K562 (cell line): ENCODE measurements around the gene RCN2. TPM values are rescaled to one million over a fixed set of nuclear protein-coding genes. Genes with fewer than 3 reads are reported as not detected.

Experiments
- ATAC-seq: fragments of 200-7000 bp; cut with Tn5 transposase; 3 replicates; pipeline ENCODE4 v1.9.1; 2020; ENCODE audit warnings: moderate library complexity
- BruUV-seq: library from RNA; stranded (reverse); fragments of 400-500 nt; replicated peaks from 2 replicates; lab custom pipeline; 2021; lab: Mats Ljungman, UMichigan
- CTCF ChIA-PET: fragments of 300-600 bp; formaldehyde crosslinking; extraction: SDS; loops from one replicate; lab custom pipeline; 2021; ENCODE audit warnings: low intra/inter-chr PET ratio; lab: Yijun Ruan, JAX
- POLR2A ChIA-PET: fragments of 300-600, 350-650 bp; sonication (Branson Sonifier 250); formaldehyde crosslinking; extraction: SDS; loops from one replicate; lab custom pipeline; 2021; ENCODE audit warnings: antibody characterized with exemption, inconsistent platforms; lab: Yijun Ruan, JAX
- DNase-seq, 4 experiments: peaks; one replicate each; pipeline versions ENCODE4 v3.0.0 to v3.0.0-alpha.2; 2011 to 2018; ENCODE audit warnings: low spot score in 3 of 4, mixed read lengths in 3 of 4; ENCODE audit errors: extremely low read depth in 1 of 4
- FAIRE-seq: peaks from 2 replicates; lab custom pipeline; 2011; peaks lifted over from hg19 to GRCh38; lab: Jason Lieb, UNC
- H2AFZ ChIP-seq: 2 replicates; pipeline ENCODE4 v1.6.0; 2011; ENCODE audit warnings: low read depth, low read length, control low read depth, inconsistent platforms
- H3K27ac ChIP-seq: fragments of 200-600 bp; 3 replicates; pipeline ENCODE4 v1.8.0; 2011; ENCODE audit warnings: low read depth, mild to moderate bottlenecking, control low read depth, inconsistent platforms, low read length, moderate library complexity, mixed read lengths; ENCODE audit errors: extremely low read depth
- H3K27me3 ChIP-seq, 2 experiments: fragments of 300-600 bp in 1 of 2; 2 replicates in 1 of 2; 3 replicates in 1 of 2; pipeline versions ENCODE4 v1.6.0 to v1.8.0; 2011; ENCODE audit warnings: inconsistent platforms in 2 of 2, low read length in 2 of 2, mild to moderate bottlenecking in 1 of 2, mixed read lengths in 1 of 2, moderate library complexity in 1 of 2; ENCODE audit not compliant: control insufficient read depth in 2 of 2, insufficient read depth in 2 of 2
- H3K36me3 ChIP-seq: fragments of 300-600 bp; 3 replicates; pipeline ENCODE4 v1.8.0; 2011; ENCODE audit warnings: mild to moderate bottlenecking, low read length, inconsistent platforms; ENCODE audit not compliant: control insufficient read depth, insufficient read depth
- H3K4me1 ChIP-seq, 2 experiments: fragments of 200-600 bp in 1 of 2; replicated peaks in 1 of 2; 2 replicates in 1 of 2; 3 replicates in 1 of 2; pipeline versions ENCODE4 v1.5.1 to v1.8.0; 2011; ENCODE audit warnings: inconsistent platforms in 2 of 2, low read length in 2 of 2, mild to moderate bottlenecking in 1 of 2, mixed read lengths in 1 of 2, moderate library complexity in 1 of 2; ENCODE audit not compliant: control insufficient read depth in 2 of 2, insufficient read depth in 2 of 2
- H3K4me2 ChIP-seq: 2 replicates; pipeline ENCODE4 v1.6.1; 2011; ENCODE audit warnings: low read length, control low read depth, inconsistent platforms, mixed read lengths; ENCODE audit not compliant: insufficient read depth
- H3K4me3 ChIP-seq: fragments of 200-600 bp; sonication (generic), shearing (Covaris generic); 2 replicates; pipeline ENCODE4 v1.5.1; 2016; ENCODE audit warnings: control low read depth, inconsistent platforms
- H3K79me2 ChIP-seq: fragments of 200-600 bp; 3 replicates; pipeline ENCODE4 v1.8.0; 2011; ENCODE audit warnings: low read length, inconsistent platforms; ENCODE audit not compliant: control insufficient read depth, insufficient read depth
- H3K9ac ChIP-seq, 2 experiments: 2 replicates each; pipeline versions ENCODE4 v1.6.0 to v1.6.1; 2011; ENCODE audit warnings: low read depth in 2 of 2, low read length in 2 of 2, control low read depth in 1 of 2, inconsistent platforms in 1 of 2, mild to moderate bottlenecking in 1 of 2, mixed read lengths in 1 of 2; ENCODE audit not compliant: insufficient read depth in 1 of 2
- H3K9me1 ChIP-seq: one replicate; pipeline ENCODE4 v1.6.0; 2011; ENCODE audit warnings: inconsistent platforms, mild to moderate bottlenecking, low read length, moderate library complexity; ENCODE audit not compliant: control insufficient read depth, insufficient read depth
- H3K9me3 ChIP-seq: replicated peaks from 2 replicates; pipeline ENCODE4 v1.5.1; 2011; ENCODE audit warnings: low read depth, low read length, inconsistent platforms; ENCODE audit not compliant: control insufficient read depth, insufficient read depth
- H4K20me1 ChIP-seq: replicated peaks from 2 replicates; pipeline ENCODE4 v1.6.1; 2011; ENCODE audit warnings: low read length, inconsistent platforms, mixed read lengths; ENCODE audit not compliant: control insufficient read depth, insufficient read depth
- ESRRA ChIP-seq: fragments of 450-650 bp; IDR thresholded peaks from 2 replicates; pipeline ENCODE4 v1.6.1; 2014; ENCODE audit warnings: low read depth, mild to moderate bottlenecking, moderate library complexity, borderline replicate concordance
- FOXM1 ChIP-seq, 2 experiments: fragments of 450-650 bp in 1 of 2; sonication (generic) in 1 of 2; formaldehyde crosslinking in 1 of 2; IDR thresholded peaks; 2 replicates each; pipeline versions ENCODE4 v1.6.1 to v1.9.0; 2017 to 2022; ENCODE audit warnings: low read depth in 2 of 2, mild to moderate bottlenecking in 2 of 2, missing genetic modification reagents in 1 of 2, moderate library complexity in 1 of 2
- GTF2B ChIP-seq: IDR thresholded peaks from 2 replicates; pipeline ENCODE4 v1.6.1; 2011; ENCODE audit not compliant: insufficient read length; ENCODE audit errors: extremely low read depth
- OTX1 ChIP-seq: fragments of 450-650 bp; formaldehyde crosslinking; IDR thresholded peaks from 2 replicates; pipeline ENCODE4 v1.4.0; 2022; ENCODE audit warnings: mild to moderate bottlenecking
- POLR2A ChIP-seq: fragments of 450-650 bp; conservative IDR thresholded peaks from 2 replicates; pipeline ENCODE4 v1.6.1; 2016
- RAD51 ChIP-seq: fragments of 450-650 bp; IDR thresholded peaks from 2 replicates; pipeline ENCODE4 v1.7.1; 2016; ENCODE audit warnings: low read depth, mild to moderate bottlenecking, borderline replicate concordance
- SAFB ChIP-seq: fragments of 200-400 bp; formaldehyde crosslinking; IDR thresholded peaks from 2 replicates; pipeline ENCODE4 v1.6.1; 2017; ENCODE audit warnings: low read depth, low read length, borderline replicate concordance
- SUPT5H ChIP-seq: fragments of 450-650 bp; IDR thresholded peaks from 2 replicates; pipeline ENCODE4 v1.6.1; 2016
- TGIF2 ChIP-seq: sonication (generic); formaldehyde crosslinking; IDR thresholded peaks from 2 replicates; pipeline ENCODE4 v1.8.1; 2022; ENCODE audit warnings: mild to moderate bottlenecking, missing genetic modification reagents, moderate library complexity
- TRIM28 ChIP-seq: fragments of 450-650 bp; IDR thresholded peaks from 2 replicates; pipeline ENCODE4 v1.6.1; 2017
- XRCC4 ChIP-seq: IDR thresholded peaks from one replicate; pipeline ENCODE4 v1.6.1; 2011; ENCODE audit not compliant: insufficient read depth, insufficient read length; ENCODE audit errors: extremely low read depth
- ZBTB2 ChIP-seq: fragments of 450-650 bp; IDR thresholded peaks from 2 replicates; pipeline ENCODE4 v1.6.1; 2016; ENCODE audit warnings: antibody characterized with exemption
- ZNF143 ChIP-seq: sonication (generic); formaldehyde crosslinking; IDR thresholded peaks from 2 replicates; pipeline ENCODE4 v1.9.0; 2022; ENCODE audit warnings: mild to moderate bottlenecking, missing genetic modification reagents
- ZNF507 ChIP-seq: conservative IDR thresholded peaks from 2 replicates; pipeline ENCODE4 v1.6.1; 2017; ENCODE audit warnings: missing genetic modification characterization, missing compliant biosample characterization
- ZNF57 ChIP-seq: fragments of 450-650 bp; formaldehyde crosslinking; IDR thresholded peaks from 2 replicates; pipeline ENCODE4 v1.4.0; 2020; ENCODE audit warnings: mild to moderate bottlenecking, moderate library complexity
- ZNF766 ChIP-seq: fragments of 200-800 bp; sonication (Bioruptor generic); conservative IDR thresholded peaks from 2 replicates; pipeline ENCODE4 v1.6.1; 2016; ENCODE audit warnings: missing genetic modification characterization, missing compliant biosample characterization
- WGBS: fragments of 100-300 bp; shearing (Covaris generic); methylation state at CpG from one replicate; pipeline ENCODE4 v1.1.6; 2016; ENCODE audit warnings: low coverage, mixed read lengths; ENCODE audit not compliant: insufficient coverage; ENCODE audit errors: missing lambda C conversion rate; 5-methylcytosine and 5-hydroxymethylcytosine counted together
- in situ Hi-C: fragments of 300-500 bp; cut with MboI; formaldehyde crosslinking; loops from 4 replicates; pipeline ENCODE4 v1.15.0; 2018; ENCODE audit warnings: inconsistent platforms, mixed read lengths
- intact Hi-C: fragments of 100-400 bp; cut with micrococcal nuclease; formaldehyde crosslinking; loops from 2 replicates; pipeline ENCODE4 v1.14.2; 2022
- polyA plus RNA-seq, 8 experiments: library from polyadenylated mRNA; depleted of rRNA in 4 of 8; stranded (reverse) in 5 of 8; unstranded in 3 of 8; fragments of >200 nt; fragmentation: Nextera tagmentation in 2 of 8; fragmentation: Illumina TruSeq in 1 of 8; extraction: Ambion mirVana in 2 of 8; extraction: Trizol in 1 of 8; gene quantifications; 2 replicates each; pipeline versions ENCODE4 v1.2.1 to v1.2.3, GENCODE V29; 2011 to 2014; ENCODE audit warnings: inconsistent platforms in 1 of 8, missing spikeins in 1 of 8
- total RNA-seq, 7 experiments: library from RNA; depleted of rRNA in 6 of 7; stranded (reverse); fragments of >200 nt in 6 of 7; fragmentation: Illumina TruSeq in 2 of 7; extraction: Trizol in 2 of 7; gene quantifications; 2 replicates each; pipeline versions ENCODE4 v1.2.1 to v1.2.3, GENCODE V29; 2011 to 2021; ENCODE audit warnings: low replicate concordance in 1 of 7
- TF ChIP-seq, protein P1 (sequence below): fragments of 450-650 bp; formaldehyde crosslinking; IDR thresholded peaks from 2 replicates; pipeline ENCODE4 v1.4.0; 2020; ENCODE audit warnings: mild to moderate bottlenecking, mixed read lengths
- TF ChIP-seq, protein P2 (sequence below): fragments of 250-450 bp; sonication (Bioruptor Pico); IDR thresholded peaks from 2 replicates; pipeline ENCODE4 v1.8.0; 2022; ENCODE audit warnings: moderate library complexity, mild to moderate bottlenecking, inconsistent platforms

RCN2 gene
- total and polyA plus RNA-seq, 9 of the 15 experiments (the other 6 are each of a cell fraction or from before 2014, with no cell fraction given), result 20.9 to 63.6 (median 52.8) TPM

- H3K4me2 ChIP-seq, result peak overlapping the region; percentile 86
- H3K4me3 ChIP-seq, result peak overlapping the region; percentile 79
- H2AFZ ChIP-seq, result peak overlapping the region; percentile 84
- intact Hi-C loops (no loop called here), in situ Hi-C loops (no loop called here)
- POLR2A ChIA-PET, result interaction anchor here (0.7 to 1.4 kb wide), 4 partner anchors 13 to 1948 kb away, joined by 3 to 6 read pairs (median 4); no protein-coding TSS in a partner anchor
- no peaks in the 10 kb centered on the region for H3K9me1 ChIP-seq
- peaks cover 39% of the 10 kb centered on the region for H3K36me3 ChIP-seq
- ATAC-seq, result no peak; the same call in 2 of the 3 replicates
- FAIRE-seq, result peak; percentile 6
- peak overlapping the region; percentile 64 for H3K27ac ChIP-seq
- no peaks in the 10 kb centered on the region for H4K20me1 ChIP-seq
- peak in 2 of 4 experiments; percentile 16 for DNase-seq
- H3K4me1 ChIP-seq, result peaks cover 8 to 12% of the 10 kb centered on the region in 2 experiments; a peak in 4 of 5 replicates
- H3K9ac ChIP-seq, result peak overlapping the region; percentile 75 to 93
- peaks cover 21% of the 10 kb centered on the region for H3K79me2 ChIP-seq
- H3K27me3 ChIP-seq, result no peaks in the 10 kb centered on the region
- BruUV-seq, result TSS peak; percentile 56
- CTCF ChIA-PET, result no interaction called here
- H3K9me3 ChIP-seq, result no peaks in the 10 kb centered on the region
- WGBS, result 10% methylated on average over 14 of the region's 14 CpGs
- no peak for TF ChIP-seq POLR2A
- TF ChIP-seq OTX1 (CRISPR knock-in tag), result no peak
- no peak for TF ChIP-seq TRIM28
- TF ChIP-seq ZNF507 (tag), result no peak
- peak; percentile 23; the same call in 1 of the 2 replicates for TF ChIP-seq RAD51
- TF ChIP-seq SAFB, result no peak
- TF ChIP-seq ZNF766 (CRISPR knock-in tag), result no peak
- no peak for TF ChIP-seq TGIF2
- no peak for TF ChIP-seq ESRRA
- TF ChIP-seq XRCC4, result no peak
- no peak for TF ChIP-seq ZNF143 (CRISPR knock-in tag)
- TF ChIP-seq ZBTB2, result no peak
- TF ChIP-seq, protein P1, sequence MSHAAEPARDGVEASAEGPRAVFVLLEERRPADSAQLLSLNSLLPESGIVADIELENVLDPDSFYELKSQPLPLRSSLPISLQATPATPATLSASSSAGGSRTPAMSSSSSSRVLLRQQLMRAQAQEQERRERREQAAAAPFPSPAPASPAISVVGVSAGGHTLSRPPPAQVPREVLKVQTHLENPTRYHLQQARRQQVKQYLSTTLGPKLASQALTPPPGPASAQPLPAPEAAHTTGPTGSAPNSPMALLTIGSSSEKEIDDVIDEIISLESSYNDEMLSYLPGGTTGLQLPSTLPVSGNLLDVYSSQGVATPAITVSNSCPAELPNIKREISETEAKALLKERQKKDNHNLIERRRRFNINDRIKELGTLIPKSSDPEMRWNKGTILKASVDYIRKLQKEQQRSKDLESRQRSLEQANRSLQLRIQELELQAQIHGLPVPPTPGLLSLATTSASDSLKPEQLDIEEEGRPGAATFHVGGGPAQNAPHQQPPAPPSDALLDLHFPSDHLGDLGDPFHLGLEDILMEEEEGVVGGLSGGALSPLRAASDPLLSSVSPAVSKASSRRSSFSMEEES (CRISPR knock-in tag), result peak; percentile 80
- no peak for TF ChIP-seq ZNF57 (CRISPR knock-in tag)
- TF ChIP-seq GTF2B, result no peak
- TF ChIP-seq, protein P2, sequence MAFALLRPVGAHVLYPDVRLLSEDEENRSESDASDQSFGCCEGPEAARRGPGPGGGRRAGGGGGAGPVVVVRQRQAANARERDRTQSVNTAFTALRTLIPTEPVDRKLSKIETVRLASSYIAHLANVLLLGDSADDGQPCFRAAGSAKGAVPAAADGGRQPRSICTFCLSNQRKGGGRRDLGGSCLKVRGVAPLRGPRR (CRISPR knock-in tag), result no peak
- TF ChIP-seq FOXM1 (IDR thresholded peaks at IDR 0.05; ENCODE audit: low read depth), result no peak
- TF ChIP-seq FOXM1 (CRISPR knock-in tag; IDR thresholded peaks at IDR 0.05; ENCODE audit: low read depth), result no peak
- no peak for TF ChIP-seq SUPT5H
Observed at GRCh38 chr15:76932135-76932966, 802 bp downstream of the RCN2 start.
